SK-N-MC (cell line): ENCODE data around the gene IFNAR1.

Experiments used
- DNase-seq: peaks from one replicate; pipeline ENCODE4 v3.0.0-alpha.2; 2011; ENCODE audit warnings: low read depth, low spot score
- H3K27ac ChIP-seq: fragments of 200-600 bp; sonication (generic); 2 replicates; pipeline ENCODE4 v1.5.1; 2016; ENCODE audit warnings: mixed run types
- H3K36me3 ChIP-seq: fragments of 200-600 bp; sonication (generic); 2 replicates; pipeline ENCODE4 v1.6.1; 2017; ENCODE audit warnings: antibody characterized with exemption, low read length, mixed read lengths; ENCODE audit not compliant: insufficient read depth
- H3K4me3 ChIP-seq: fragments of 200-600 bp; sonication (generic); 2 replicates; pipeline ENCODE4 v1.5.1; 2016
- H3K9ac ChIP-seq: fragments of 200-600 bp; sonication (generic); 2 replicates; pipeline ENCODE4 v1.8.0; 2017; ENCODE audit warnings: mixed run types, mixed read lengths; ENCODE audit not compliant: insufficient read length
- H3K9me3 ChIP-seq: fragments of 200-600 bp; sonication (generic); 2 replicates; pipeline ENCODE4 v1.6.1; 2017; ENCODE audit warnings: low read depth, mild to moderate bottlenecking, antibody characterized with exemption, low read length, moderate library complexity, mixed read lengths
- EZH2 ChIP-seq: fragments of 200-600 bp; sonication (generic); IDR thresholded peaks from one replicate; pipeline ENCODE4 v1.6.1; 2017; ENCODE audit warnings: antibody characterized with exemption
- FOXP2 ChIP-seq: optimal IDR thresholded peaks from 2 replicates; pipeline ENCODE3; 2011; ENCODE audit warnings: mild to moderate bottlenecking, moderate library complexity; ENCODE audit not compliant: insufficient read depth; ENCODE audit errors: extremely low read length, control extremely low read depth
- POLR2AphosphoS5 ChIP-seq: IDR thresholded peaks from 2 replicates; pipeline ENCODE4 v1.6.1; 2012; ENCODE audit warnings: mild to moderate bottlenecking, low read depth, low read length, borderline replicate concordance

The IFNAR1 gene

DNA sequence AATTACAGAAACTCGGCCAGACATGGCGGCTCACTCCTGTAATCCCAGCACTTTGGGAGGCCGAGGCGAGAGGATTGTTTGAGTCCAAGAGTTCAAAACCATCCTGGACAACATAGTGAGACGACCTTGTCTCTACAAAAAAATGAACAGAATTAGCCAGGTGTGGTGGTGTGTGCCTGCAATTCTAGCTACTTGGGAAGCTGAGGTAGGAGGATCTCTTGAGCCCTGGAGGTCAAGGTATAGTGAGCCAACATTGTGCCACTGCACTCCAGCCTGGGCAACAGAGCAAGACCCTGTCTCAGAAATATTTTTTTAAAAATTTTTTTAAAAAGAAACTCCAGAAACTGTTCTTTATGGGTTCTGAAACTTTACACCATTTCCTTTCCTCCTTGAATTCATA, 40.1 kb downstream of the IFNAR1 start:
- no peak overlapping the region for H3K27ac ChIP-seq
- TF ChIP-seq POLR2AphosphoS5 (no peak), FOXP2 (no peak), EZH2 (no peak)

DNA sequence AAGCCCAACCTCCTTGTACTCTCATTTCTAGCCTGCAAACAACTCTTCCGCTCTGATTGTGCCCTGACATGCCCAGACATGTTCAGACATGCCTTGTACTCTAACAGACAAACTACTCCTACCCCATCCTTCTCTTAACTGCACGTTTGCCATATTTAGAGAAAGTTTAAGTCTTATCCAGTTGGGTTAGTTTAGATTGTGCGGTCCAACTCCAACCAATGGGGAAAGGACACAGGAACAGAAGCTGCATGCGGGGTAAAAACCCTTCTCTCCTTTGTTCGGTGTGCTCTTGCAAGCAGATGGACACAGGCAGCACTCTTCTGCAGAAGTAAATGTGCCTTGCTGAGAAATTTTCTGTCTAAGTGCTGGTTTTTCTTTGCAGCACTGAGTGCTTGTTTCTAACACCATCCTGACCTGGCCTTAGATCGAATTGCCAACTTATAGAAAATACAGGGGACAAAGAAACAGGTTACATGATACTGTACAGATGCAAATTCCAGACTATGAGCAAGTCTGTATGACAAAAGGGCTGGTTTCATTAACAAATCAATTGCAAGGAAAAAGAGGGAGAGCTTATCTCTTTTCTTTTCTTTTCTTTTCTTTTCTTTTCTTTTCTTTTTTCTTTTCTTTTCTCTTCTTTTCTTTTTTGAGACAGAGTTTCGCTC, 42.7 kb downstream of the IFNAR1 start:
- no peaks in the 10 kb centered on the region for H3K36me3 ChIP-seq
- TF ChIP-seq POLR2AphosphoS5 (no peak), EZH2 (no peak), FOXP2 (no peak)
- H3K4me3 ChIP-seq, result no peak overlapping the region
- no peak overlapping the region for H3K9ac ChIP-seq
- DNase-seq, result no peak
- H3K9me3 ChIP-seq, result peaks cover 5% of the 10 kb centered on the region; the same call in 1 of the 2 replicates
- no peak overlapping the region for H3K27ac ChIP-seq

More for the DNA sequence above, 40.1 kb downstream of the IFNAR1 start:
- Histone ChIP-seq H3K9ac (no peak overlapping the region), H3K9me3 (peaks cover 5% of the 10 kb centered on the region; the same call in 1 of the 2 replicates), H3K4me3 (no peak overlapping the region), H3K36me3 (no peaks in the 10 kb centered on the region)
- no peak for DNase-seq

DNA sequence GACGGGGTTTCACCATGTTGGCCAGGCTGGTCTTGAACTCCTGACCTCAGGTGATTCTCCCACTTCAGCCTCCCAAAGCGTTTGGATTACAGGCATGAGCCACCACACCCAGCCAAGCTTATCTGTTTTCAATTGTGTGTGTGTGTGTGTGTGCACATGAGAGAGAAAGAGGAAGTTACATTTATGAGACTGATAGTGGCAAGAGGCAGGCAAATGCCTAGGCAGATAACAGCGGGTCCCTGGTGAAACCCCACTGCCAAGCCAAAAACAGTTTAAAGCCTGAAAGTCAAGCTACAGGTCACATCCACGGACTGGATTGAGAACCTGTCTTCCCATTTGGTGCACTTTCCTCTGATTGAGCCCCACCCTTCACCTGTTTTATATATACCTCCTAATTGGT, 43.4 kb downstream of the IFNAR1 start:
- H3K27ac ChIP-seq, result no peak overlapping the region
- H3K9me3 ChIP-seq, result peaks cover 5% of the 10 kb centered on the region; the same call in 1 of the 2 replicates
- no peak overlapping the region for H3K4me3 ChIP-seq
- H3K36me3 ChIP-seq, result no peaks in the 10 kb centered on the region
- DNase-seq, result no peak
- TF ChIP-seq POLR2AphosphoS5, result no peak
- no peak for TF ChIP-seq EZH2
- TF ChIP-seq FOXP2, result no peak
- no peak overlapping the region for H3K9ac ChIP-seq

DNA sequence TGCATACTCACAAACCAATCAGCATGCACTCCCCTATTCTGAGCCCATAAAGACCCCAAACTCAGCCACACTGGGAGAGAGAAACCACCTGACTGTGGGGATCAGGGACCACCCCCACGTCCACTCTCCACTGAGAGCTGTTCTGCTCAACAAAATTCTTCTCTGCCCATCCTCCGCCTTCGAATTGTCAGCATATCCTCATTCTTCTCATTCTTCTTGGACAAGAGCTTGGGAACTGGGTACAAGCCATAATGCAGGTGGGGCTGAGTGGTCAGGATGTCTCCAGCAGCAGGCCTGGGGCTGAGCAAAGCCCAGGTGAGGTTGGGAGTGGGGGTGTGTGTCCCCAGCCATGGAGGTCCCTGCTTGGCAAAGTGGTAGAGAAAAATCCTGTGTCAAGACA, 43.8 kb downstream of the IFNAR1 start:
- peaks cover 5% of the 10 kb centered on the region; the same call in 1 of the 2 replicates for H3K9me3 ChIP-seq

DNA sequence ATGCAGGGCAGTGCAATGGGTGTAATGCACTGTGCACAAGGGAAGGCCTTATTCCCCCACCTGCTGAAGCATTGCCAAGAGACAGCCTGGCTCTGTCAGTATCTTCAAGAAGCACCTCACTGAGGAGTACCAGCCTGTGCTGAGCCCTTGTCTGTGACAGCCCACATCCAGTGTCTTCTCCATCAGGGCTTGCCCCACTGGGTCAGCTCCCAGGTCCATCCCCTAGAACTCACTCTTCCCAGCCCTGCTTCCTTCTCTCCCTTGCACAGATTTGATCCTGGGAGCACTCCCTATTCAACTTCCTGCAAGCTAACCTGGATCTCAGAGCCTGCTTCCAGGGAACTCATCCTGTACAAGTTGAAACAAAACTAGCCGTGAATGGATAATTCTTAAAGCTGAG, 44.8 kb downstream of the IFNAR1 start:
- no peak for DNase-seq
- no peak overlapping the region for H3K4me3 ChIP-seq

More for the DNA sequence above, 43.8 kb downstream of the IFNAR1 start:
- Histone ChIP-seq H3K9ac (no peak overlapping the region), H3K36me3 (no peaks in the 10 kb centered on the region), H3K27ac (no peak overlapping the region), H3K4me3 (no peak overlapping the region)
- no peak for TF ChIP-seq FOXP2
- no peak for TF ChIP-seq POLR2AphosphoS5
- TF ChIP-seq EZH2, result no peak
- DNase-seq, result no peak

DNA sequence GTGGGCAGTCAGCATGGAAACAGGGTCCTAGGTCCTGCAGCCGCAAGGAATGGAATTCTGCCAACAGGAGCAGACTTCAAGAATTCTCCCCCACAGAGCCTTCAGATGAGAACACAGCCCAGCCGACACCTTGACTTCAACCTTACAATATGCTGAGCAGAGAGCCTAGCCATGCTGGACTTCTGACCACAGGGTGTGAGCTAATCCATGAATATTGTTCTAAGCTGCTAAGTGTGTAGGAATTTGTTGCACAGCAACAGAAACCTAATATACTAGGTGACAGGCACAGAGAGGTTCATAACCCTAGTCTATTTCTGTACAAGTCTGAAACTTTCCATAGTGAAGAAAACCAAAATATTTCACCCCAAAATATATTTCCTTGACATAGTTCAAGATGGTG, 45.5 kb downstream of the IFNAR1 start:
- no peak for TF ChIP-seq EZH2
- TF ChIP-seq POLR2AphosphoS5, result no peak
- no peak for TF ChIP-seq FOXP2
- no peak for DNase-seq
- no peak overlapping the region for H3K4me3 ChIP-seq

More for the DNA sequence above, 44.8 kb downstream of the IFNAR1 start:
- no peaks in the 10 kb centered on the region for H3K36me3 ChIP-seq
- TF ChIP-seq EZH2 (no peak), POLR2AphosphoS5 (no peak), FOXP2 (no peak)
- peaks cover 5% of the 10 kb centered on the region; the same call in 1 of the 2 replicates for H3K9me3 ChIP-seq
- H3K9ac ChIP-seq, result no peak overlapping the region
- H3K27ac ChIP-seq, result no peak overlapping the region

DNA sequence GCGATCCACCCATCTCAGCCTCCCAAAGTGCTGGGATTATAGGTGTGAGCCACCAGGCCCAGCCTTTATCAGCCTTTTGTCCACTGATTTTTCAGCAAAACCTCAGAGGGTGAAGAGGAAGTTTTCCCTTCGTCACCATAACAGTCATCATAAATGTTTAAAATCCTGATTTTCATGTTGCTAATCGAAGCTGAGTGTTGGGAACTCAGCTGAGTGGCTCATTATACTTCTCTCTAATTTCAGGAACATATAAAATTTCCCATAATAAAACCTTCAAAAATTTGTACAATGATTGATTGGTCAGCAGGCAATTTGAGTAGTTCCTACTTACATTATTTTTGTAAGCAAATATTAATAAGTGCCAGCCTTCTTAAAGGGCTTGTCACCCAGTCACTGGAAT, 46.6 kb downstream of the IFNAR1 start:
- Histone ChIP-seq H3K36me3 (no peaks in the 10 kb centered on the region), H3K4me3 (no peak overlapping the region), H3K27ac (no peak overlapping the region), H3K9ac (no peak overlapping the region), H3K9me3 (peaks cover 5% of the 10 kb centered on the region; the same call in 1 of the 2 replicates)
- TF ChIP-seq POLR2AphosphoS5 (no peak), FOXP2 (no peak), EZH2 (no peak)
- no peak for DNase-seq

More for the DNA sequence above, 45.5 kb downstream of the IFNAR1 start:
- no peak overlapping the region for H3K9ac ChIP-seq
- no peaks in the 10 kb centered on the region for H3K36me3 ChIP-seq
- no peak overlapping the region for H3K27ac ChIP-seq
- H3K9me3 ChIP-seq, result peaks cover 5% of the 10 kb centered on the region; the same call in 1 of the 2 replicates

DNA sequence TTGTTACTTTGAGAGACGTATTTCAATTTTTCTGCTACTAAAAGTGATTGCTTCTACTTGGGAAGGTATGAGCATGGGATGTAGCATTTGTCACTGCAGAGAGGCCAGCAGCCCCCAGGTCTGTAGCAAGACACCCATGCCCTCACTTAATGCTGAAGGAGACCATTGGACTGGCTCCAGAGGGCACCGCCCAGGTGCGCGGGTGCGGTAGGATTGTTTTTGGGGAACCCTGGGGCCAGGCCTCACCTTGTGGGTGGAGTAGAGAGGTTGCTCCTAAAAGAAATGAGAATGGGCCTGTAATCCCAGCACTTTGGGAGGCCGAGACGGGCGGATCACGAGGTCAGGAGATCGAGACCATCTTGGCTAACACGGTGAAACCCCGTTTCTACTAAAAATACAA, 47.8 kb downstream of the IFNAR1 start:
- H3K36me3 ChIP-seq, result no peaks in the 10 kb centered on the region
- no peak overlapping the region for H3K27ac ChIP-seq
- no peaks in the 10 kb centered on the region; the same call in 1 of the 2 replicates for H3K9me3 ChIP-seq
- no peak for DNase-seq
- H3K9ac ChIP-seq, result no peak overlapping the region
- no peak overlapping the region for H3K4me3 ChIP-seq
- TF ChIP-seq FOXP2 (no peak), EZH2 (no peak), POLR2AphosphoS5 (no peak)
